Astrocyte (in vitro differentiated cells and primary cell): ENCODE results near the gene BHLHE23. TPM values are rescaled to one million over a fixed set of nuclear protein-coding genes. Genes with fewer than 3 reads are reported as not detected.

Experiments
- DNase-seq: peaks from one replicate; pipeline ENCODE4 v3.0.0-alpha.2; 2010; ENCODE audit warnings: low read depth
- FAIRE-seq: peaks from 2 replicates; lab custom pipeline; 2011; peaks lifted over from hg19 to GRCh38; lab: Jason Lieb, UNC
- H2AFZ ChIP-seq: 2 replicates; pipeline ENCODE4 v1.6.0; 2012; ENCODE audit warnings: low read depth, low read length, inconsistent platforms
- H3K27ac ChIP-seq: 2 replicates; pipeline ENCODE4 v1.5.1; 2011; ENCODE audit warnings: low read depth, low read length, inconsistent platforms
- H3K27me3 ChIP-seq: 2 replicates; pipeline ENCODE4 v1.6.0; 2011; ENCODE audit warnings: low read length, inconsistent platforms; ENCODE audit not compliant: insufficient read depth
- H3K36me3 ChIP-seq: 2 replicates; pipeline ENCODE4 v1.5.1; 2011; ENCODE audit warnings: low read length, inconsistent platforms; ENCODE audit not compliant: insufficient read depth
- H3K4me1 ChIP-seq: 2 replicates; pipeline ENCODE4 v1.5.1; 2011; ENCODE audit warnings: low read length, inconsistent platforms; ENCODE audit not compliant: insufficient read depth
- H3K4me2 ChIP-seq: 2 replicates; pipeline ENCODE4 v1.6.0; 2012; ENCODE audit warnings: low read length, inconsistent platforms
- H3K4me3 ChIP-seq: 2 replicates; pipeline ENCODE4 v1.5.1; 2011; ENCODE audit warnings: low read depth, mild to moderate bottlenecking, low read length, inconsistent platforms; ENCODE audit not compliant: insufficient read depth
- H3K79me2 ChIP-seq: 2 replicates; pipeline ENCODE4 v1.6.0; 2012; ENCODE audit warnings: mild to moderate bottlenecking, low read length, inconsistent platforms; ENCODE audit not compliant: insufficient read depth
- H3K9ac ChIP-seq: 2 replicates; pipeline ENCODE4 v1.6.0; 2012; ENCODE audit warnings: mild to moderate bottlenecking, low read length, inconsistent platforms
- H3K9me3 ChIP-seq: 2 replicates; pipeline ENCODE4 v1.5.1; 2012; ENCODE audit warnings: low read depth, mild to moderate bottlenecking, low read length, inconsistent platforms; ENCODE audit not compliant: insufficient read depth
- H4K20me1 ChIP-seq: 2 replicates; pipeline ENCODE4 v1.6.0; 2012; ENCODE audit warnings: low read length, inconsistent platforms; ENCODE audit not compliant: insufficient read depth
- H3K27ac Mint-ChIP-seq: one replicate; pipeline ENCODE4 v1.8.0; 2021; ENCODE audit warnings: mild to moderate bottlenecking, mixed read lengths; ENCODE audit not compliant: unreplicated experiment
- H3K27me3 Mint-ChIP-seq: one replicate; pipeline ENCODE4 v1.8.0; 2021; ENCODE audit warnings: low read depth, mixed read lengths; ENCODE audit not compliant: unreplicated experiment
- H3K36me3 Mint-ChIP-seq: one replicate; pipeline ENCODE4 v1.8.0; 2021; ENCODE audit warnings: low read depth, mixed read lengths; ENCODE audit not compliant: unreplicated experiment
- H3K4me1 Mint-ChIP-seq: one replicate; pipeline ENCODE4 v1.8.0; 2021; ENCODE audit warnings: low read depth, mixed read lengths; ENCODE audit not compliant: unreplicated experiment
- H3K4me3 Mint-ChIP-seq: one replicate; pipeline ENCODE4 v1.8.0; 2021; ENCODE audit warnings: mild to moderate bottlenecking, moderate library complexity, mixed read lengths; ENCODE audit not compliant: unreplicated experiment
- H3K9me3 Mint-ChIP-seq: one replicate; pipeline ENCODE4 v1.8.0; 2021; ENCODE audit warnings: mild to moderate bottlenecking, mixed read lengths; ENCODE audit not compliant: unreplicated experiment
- EZH2 ChIP-seq: IDR thresholded peaks from 2 replicates; pipeline ENCODE4 v1.6.1; 2012; ENCODE audit warnings: mild to moderate bottlenecking, low read length, inconsistent platforms; ENCODE audit not compliant: insufficient read depth
- total RNA-seq: library from RNA; stranded (reverse); gene quantifications from 2 replicates; pipeline ENCODE4 v1.2.1, GENCODE V29; 2021
- TF ChIP-seq, protein P1 (sequence below): IDR thresholded peaks from 2 replicates; pipeline ENCODE4 v1.5.1; 2011; ENCODE audit warnings: low read depth, mild to moderate bottlenecking, inconsistent platforms, low read length, moderate library complexity; ENCODE audit not compliant: insufficient read depth

BHLHE23 gene
- total RNA-seq, 1 donor from 2014 or later = not detected

DNA sequence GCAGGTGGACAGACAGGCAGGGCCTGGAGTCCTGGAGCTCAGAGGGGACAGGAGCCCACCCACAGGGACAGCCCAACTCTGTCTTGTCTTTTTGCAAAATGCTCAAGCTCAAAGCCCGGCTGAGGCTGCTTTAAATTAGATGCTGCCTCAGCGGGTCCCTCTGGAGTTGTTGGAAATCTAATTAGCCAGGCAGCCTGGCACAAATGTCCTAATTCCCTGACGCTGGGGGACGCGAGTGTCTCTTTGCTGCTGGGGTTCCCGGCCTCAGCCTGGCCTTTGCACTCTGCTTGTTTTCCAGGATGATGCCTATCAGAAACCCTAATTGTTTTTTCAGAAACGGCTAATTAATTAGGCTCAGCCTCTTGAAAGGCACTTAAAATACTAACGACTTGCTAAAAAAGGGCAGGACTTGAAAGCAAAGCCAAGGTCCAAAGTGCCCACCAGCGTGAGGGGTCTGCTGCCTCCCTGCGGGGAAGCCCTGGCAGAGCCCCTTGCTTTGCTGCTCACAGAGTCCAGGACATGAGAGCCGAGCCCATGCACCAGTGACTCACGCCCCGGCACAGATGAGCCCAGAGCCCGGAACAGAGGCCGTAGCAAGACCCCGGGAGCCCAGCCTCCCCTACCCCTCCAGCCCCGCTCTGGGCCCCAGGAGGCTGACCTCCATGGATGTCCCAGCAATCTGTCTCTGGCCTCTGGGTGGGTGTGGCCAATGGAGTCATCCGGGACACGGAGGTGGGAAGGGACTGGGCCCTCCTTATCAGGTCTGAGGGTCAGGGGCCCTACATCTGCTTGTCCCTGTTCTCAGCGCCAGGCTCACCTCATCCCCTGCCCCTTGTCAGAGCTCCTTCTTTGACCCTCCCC lies 46.0 kb upstream of the BHLHE23 start:
- H3K9me3 Mint-ChIP-seq = peaks cover 6% of the 10 kb centered on the region
- no peak for DNase-seq
- no peak overlapping the region for H3K9ac ChIP-seq

DNA sequence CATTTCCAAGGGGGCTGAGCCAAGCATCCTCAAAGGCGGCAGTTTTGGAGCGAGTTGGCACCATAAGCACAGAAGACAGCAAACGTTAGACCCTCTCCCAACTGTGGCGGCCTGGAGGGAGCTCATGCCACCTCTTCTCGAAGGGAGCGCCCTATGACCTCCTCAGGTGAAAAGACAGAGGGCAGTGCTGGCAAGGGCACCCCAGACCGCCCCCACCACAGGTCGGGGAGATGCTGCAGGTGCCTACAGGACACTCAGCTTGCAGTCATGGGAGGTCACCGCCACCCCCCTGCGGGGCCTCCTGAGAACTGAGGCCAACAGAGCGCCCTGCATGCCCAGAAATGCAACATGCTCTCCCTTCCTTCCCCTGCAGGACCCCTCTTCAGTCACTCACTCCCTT lies 45.1 kb upstream of the BHLHE23 start:
- no peaks in the 10 kb centered on the region for H3K4me1 Mint-ChIP-seq
- H3K27ac ChIP-seq = no peak overlapping the region
- H4K20me1 ChIP-seq = peaks cover 2% of the 10 kb centered on the region
- no peaks in the 10 kb centered on the region for H3K79me2 ChIP-seq
- H2AFZ ChIP-seq = no peak overlapping the region
- H3K4me1 ChIP-seq = no peaks in the 10 kb centered on the region
- peaks cover 17% of the 10 kb centered on the region for H3K27me3 ChIP-seq
- H3K27me3 Mint-ChIP-seq = peaks cover 24% of the 10 kb centered on the region
- no peak overlapping the region for H3K9ac ChIP-seq
- H3K36me3 ChIP-seq = no peaks in the 10 kb centered on the region
- no peak for DNase-seq
- H3K9me3 Mint-ChIP-seq = peaks cover 12% of the 10 kb centered on the region
- no peak overlapping the region for H3K27ac Mint-ChIP-seq
- no peaks in the 10 kb centered on the region for H3K9me3 ChIP-seq
- FAIRE-seq = no peak
- H3K4me2 ChIP-seq = no peak overlapping the region
- no peak for TF ChIP-seq EZH2
- TF ChIP-seq, protein P1, sequence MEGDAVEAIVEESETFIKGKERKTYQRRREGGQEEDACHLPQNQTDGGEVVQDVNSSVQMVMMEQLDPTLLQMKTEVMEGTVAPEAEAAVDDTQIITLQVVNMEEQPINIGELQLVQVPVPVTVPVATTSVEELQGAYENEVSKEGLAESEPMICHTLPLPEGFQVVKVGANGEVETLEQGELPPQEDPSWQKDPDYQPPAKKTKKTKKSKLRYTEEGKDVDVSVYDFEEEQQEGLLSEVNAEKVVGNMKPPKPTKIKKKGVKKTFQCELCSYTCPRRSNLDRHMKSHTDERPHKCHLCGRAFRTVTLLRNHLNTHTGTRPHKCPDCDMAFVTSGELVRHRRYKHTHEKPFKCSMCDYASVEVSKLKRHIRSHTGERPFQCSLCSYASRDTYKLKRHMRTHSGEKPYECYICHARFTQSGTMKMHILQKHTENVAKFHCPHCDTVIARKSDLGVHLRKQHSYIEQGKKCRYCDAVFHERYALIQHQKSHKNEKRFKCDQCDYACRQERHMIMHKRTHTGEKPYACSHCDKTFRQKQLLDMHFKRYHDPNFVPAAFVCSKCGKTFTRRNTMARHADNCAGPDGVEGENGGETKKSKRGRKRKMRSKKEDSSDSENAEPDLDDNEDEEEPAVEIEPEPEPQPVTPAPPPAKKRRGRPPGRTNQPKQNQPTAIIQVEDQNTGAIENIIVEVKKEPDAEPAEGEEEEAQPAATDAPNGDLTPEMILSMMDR = no peak
- no peak overlapping the region for H3K4me3 Mint-ChIP-seq
- H3K36me3 Mint-ChIP-seq = peaks cover 2% of the 10 kb centered on the region
- no peak overlapping the region for H3K4me3 ChIP-seq

More for the DNA sequence above, 46.0 kb upstream of the BHLHE23 start:
- Histone ChIP-seq H3K4me1 (no peaks in the 10 kb centered on the region), H3K36me3 (no peaks in the 10 kb centered on the region), H3K27me3 (peaks cover 17% of the 10 kb centered on the region), H3K9me3 (no peaks in the 10 kb centered on the region), H4K20me1 (peaks cover 10% of the 10 kb centered on the region), H3K4me3 (no peak overlapping the region), H3K79me2 (no peaks in the 10 kb centered on the region), H3K27ac (no peak overlapping the region), H2AFZ (no peak overlapping the region), H3K4me2 (no peak overlapping the region)
- Mint-ChIP-seq H3K27me3 (peaks cover 18% of the 10 kb centered on the region), H3K27ac (no peak overlapping the region), H3K36me3 (no peaks in the 10 kb centered on the region), H3K4me3 (no peak overlapping the region), H3K4me1 (no peaks in the 10 kb centered on the region)
- FAIRE-seq = no peak
- TF ChIP-seq, protein P1 = no peak
- no peak for TF ChIP-seq EZH2
